HepG2 (cell line): ENCODE results near the gene TMCC1. TPM values are rescaled to one million over a fixed set of nuclear protein-coding genes. Genes with fewer than 3 reads are reported as not detected.

ENCODE experiments used
- ATF3 ChIP-seq: sonication (generic); formaldehyde crosslinking; IDR thresholded peaks from 2 replicates; pipeline ENCODE4 v1.4.0; 2020; ENCODE audit warnings: missing genetic modification reagents
- ATM ChIP-seq: fragments of 450-650 bp; IDR thresholded peaks from 2 replicates; pipeline ENCODE4 v1.7.1; 2017; ENCODE audit warnings: mild to moderate bottlenecking, borderline replicate concordance
- CBFB ChIP-seq: sonication (generic); formaldehyde crosslinking; IDR thresholded peaks from 2 replicates; pipeline ENCODE4 v1.4.0; 2020; ENCODE audit warnings: missing genetic modification reagents
- ELF3 ChIP-seq: IDR thresholded peaks from 2 replicates; pipeline ENCODE4 v1.6.1; 2016; ENCODE audit warnings: missing genetic modification reagents, missing compliant biosample characterization
- FOXA1 ChIP-seq, 2 experiments: fragments of 450-650 bp in 1 of 2; sonication (generic) in 1 of 2; formaldehyde crosslinking in 1 of 2; IDR thresholded peaks; 2 replicates each; pipeline versions ENCODE4 v1.4.0 to v1.6.1; 2016 to 2020; ENCODE audit warnings: missing genetic modification reagents in 1 of 2
- HDAC2 ChIP-seq: sonication (generic); formaldehyde crosslinking; IDR thresholded peaks from 2 replicates; pipeline ENCODE4 v1.4.0; 2020; ENCODE audit warnings: missing genetic modification reagents
- MATR3 ChIP-seq: sonication (generic); formaldehyde crosslinking; IDR thresholded peaks from 2 replicates; pipeline ENCODE4 v1.4.0; 2020; ENCODE audit warnings: missing genetic modification reagents
- NFE2L1 ChIP-seq: sonication (generic); formaldehyde crosslinking; IDR thresholded peaks from 2 replicates; pipeline ENCODE4 v1.4.0; 2020; ENCODE audit warnings: missing genetic modification reagents, mild to moderate bottlenecking, borderline replicate concordance
- PAX8 ChIP-seq: sonication (generic); formaldehyde crosslinking; IDR thresholded peaks from 2 replicates; pipeline ENCODE4 v1.8.0; 2022; ENCODE audit warnings: mild to moderate bottlenecking, missing genetic modification reagents, borderline replicate concordance
- RELA ChIP-seq: sonication (generic); formaldehyde crosslinking; IDR thresholded peaks from 2 replicates; pipeline ENCODE4 v1.4.0; 2020; ENCODE audit warnings: missing genetic modification reagents
- REPIN1 ChIP-seq: sonication (generic); formaldehyde crosslinking; IDR thresholded peaks from 2 replicates; pipeline ENCODE4 v1.8.0; 2022; ENCODE audit warnings: missing genetic modification reagents, low read depth, mild to moderate bottlenecking, borderline replicate concordance
- SRSF1 ChIP-seq: fragments of 200-400 bp; formaldehyde crosslinking; optimal IDR thresholded peaks from 2 replicates; pipeline ENCODE3; 2017; ENCODE audit warnings: mild to moderate bottlenecking, low read depth, low read length, moderate library complexity
- ZKSCAN1 ChIP-seq: fragments of 150-350 bp; IDR thresholded peaks from 2 replicates; pipeline ENCODE4 v1.6.1; 2014; ENCODE audit warnings: low read length
- ZNF484 ChIP-seq: sonication (generic); formaldehyde crosslinking; IDR thresholded peaks from 2 replicates; pipeline ENCODE4 v1.5.1; 2020; ENCODE audit warnings: mild to moderate bottlenecking, low read depth, missing genetic modification reagents, borderline replicate concordance
- ZNF512B ChIP-seq: sonication (generic); formaldehyde crosslinking; IDR thresholded peaks from 2 replicates; pipeline ENCODE4 v1.5.1; 2020; ENCODE audit warnings: missing genetic modification reagents, mild to moderate bottlenecking, borderline replicate concordance
- ZNF546 ChIP-seq: sonication (generic); formaldehyde crosslinking; conservative IDR thresholded peaks from 2 replicates; pipeline ENCODE4 v1.8.1; 2023; ENCODE audit warnings: mild to moderate bottlenecking, missing genetic modification reagents
- ZNF891 ChIP-seq: sonication (generic); formaldehyde crosslinking; IDR thresholded peaks from 2 replicates; pipeline ENCODE4 v1.5.0; 2020; ENCODE audit warnings: mild to moderate bottlenecking, missing genetic modification reagents
- ZSCAN31 ChIP-seq: sonication (generic); formaldehyde crosslinking; IDR thresholded peaks from 2 replicates; pipeline ENCODE4 v1.5.0; 2020; ENCODE audit warnings: low read depth, mild to moderate bottlenecking, missing genetic modification reagents
- polyA plus RNA-seq, 8 experiments: library from polyadenylated mRNA; depleted of rRNA in 3 of 8; stranded (reverse) in 7 of 8; unstranded in 1 of 8; fragments of >200 nt; fragmentation: Illumina TruSeq in 4 of 8; extraction: Trizol in 4 of 8; gene quantifications; 2 replicates each; pipeline versions ENCODE4 v1.2.1 to v1.2.3, GENCODE V29; 2011 to 2016; ENCODE audit warnings: low read depth in 4 of 8, missing spikeins in 1 of 8, mixed read lengths in 1 of 8; ENCODE audit not compliant: insufficient read depth in 1 of 8
- total RNA-seq, 5 experiments: library from RNA; depleted of rRNA; stranded (reverse); fragments of >200 nt; fragmentation: Illumina TruSeq; extraction: Trizol; gene quantifications; 2 replicates each; pipeline ENCODE4 v1.2.3, GENCODE V29; 2016; ENCODE audit warnings: low read depth in 1 of 5
- TF ChIP-seq, protein P1 (sequence below): sonication (generic); IDR thresholded peaks from 2 replicates; pipeline ENCODE4 v1.6.1; 2016; ENCODE audit warnings: low read depth, borderline replicate concordance
- TF ChIP-seq, protein P2 (sequence below): sonication (generic); formaldehyde crosslinking; IDR thresholded peaks from 2 replicates; pipeline ENCODE4 v1.4.0; 2020; ENCODE audit warnings: missing genetic modification reagents

Gene TMCC1
- total and polyA plus RNA-seq, 2 of the 13 experiments (the other 11 are each of a cell fraction or from before 2014, with no cell fraction given), result 12.1 to 264 TPM

DNA sequence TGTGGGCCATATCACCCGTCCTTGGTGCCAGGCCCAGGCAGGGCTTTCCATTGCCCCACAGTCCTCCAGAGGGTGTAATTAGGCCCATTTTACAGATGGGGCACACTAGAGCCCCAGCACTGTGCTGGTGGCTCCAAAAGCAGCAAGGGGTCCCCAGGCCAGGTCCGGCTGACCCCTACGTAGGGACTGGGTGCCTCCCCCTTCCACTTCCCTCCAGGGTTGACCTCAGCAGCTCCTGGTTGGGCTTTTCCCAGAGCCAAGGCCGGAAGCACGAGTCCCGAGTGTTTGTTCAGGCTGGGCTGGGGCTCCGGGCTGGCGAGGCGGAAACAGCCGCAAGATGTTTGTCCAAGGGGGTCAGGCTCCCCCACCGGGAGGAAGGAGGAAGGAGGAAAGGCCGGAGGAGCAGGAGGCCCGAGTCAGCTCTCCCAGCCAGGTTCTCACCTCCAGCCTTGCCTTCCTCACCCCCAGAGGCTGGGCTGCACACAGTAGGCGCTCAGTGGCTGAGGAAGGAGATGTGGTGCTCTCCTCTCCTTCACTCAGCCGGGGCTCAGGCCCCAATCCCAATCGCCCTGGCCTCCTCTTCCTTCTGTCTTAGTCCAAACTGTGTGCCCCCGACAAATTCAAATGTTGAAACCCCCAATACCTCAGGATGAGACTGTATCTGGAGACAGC is 269.9 kb downstream of the TMCC1 start (continued):
- TF ChIP-seq, protein P1, sequence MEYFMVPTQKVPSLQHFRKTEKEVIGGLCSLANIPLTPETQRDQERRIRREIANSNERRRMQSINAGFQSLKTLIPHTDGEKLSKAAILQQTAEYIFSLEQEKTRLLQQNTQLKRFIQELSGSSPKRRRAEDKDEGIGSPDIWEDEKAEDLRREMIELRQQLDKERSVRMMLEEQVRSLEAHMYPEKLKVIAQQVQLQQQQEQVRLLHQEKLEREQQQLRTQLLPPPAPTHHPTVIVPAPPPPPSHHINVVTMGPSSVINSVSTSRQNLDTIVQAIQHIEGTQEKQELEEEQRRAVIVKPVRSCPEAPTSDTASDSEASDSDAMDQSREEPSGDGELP, result peak; percentile 47; the same call in 1 of the 2 replicates
- no peak for TF ChIP-seq ATF3 (CRISPR knock-in tag)
- TF ChIP-seq NFE2L1 (CRISPR knock-in tag), result no peak
- TF ChIP-seq ZSCAN31 (CRISPR knock-in tag), result no peak
- TF ChIP-seq, protein P2, sequence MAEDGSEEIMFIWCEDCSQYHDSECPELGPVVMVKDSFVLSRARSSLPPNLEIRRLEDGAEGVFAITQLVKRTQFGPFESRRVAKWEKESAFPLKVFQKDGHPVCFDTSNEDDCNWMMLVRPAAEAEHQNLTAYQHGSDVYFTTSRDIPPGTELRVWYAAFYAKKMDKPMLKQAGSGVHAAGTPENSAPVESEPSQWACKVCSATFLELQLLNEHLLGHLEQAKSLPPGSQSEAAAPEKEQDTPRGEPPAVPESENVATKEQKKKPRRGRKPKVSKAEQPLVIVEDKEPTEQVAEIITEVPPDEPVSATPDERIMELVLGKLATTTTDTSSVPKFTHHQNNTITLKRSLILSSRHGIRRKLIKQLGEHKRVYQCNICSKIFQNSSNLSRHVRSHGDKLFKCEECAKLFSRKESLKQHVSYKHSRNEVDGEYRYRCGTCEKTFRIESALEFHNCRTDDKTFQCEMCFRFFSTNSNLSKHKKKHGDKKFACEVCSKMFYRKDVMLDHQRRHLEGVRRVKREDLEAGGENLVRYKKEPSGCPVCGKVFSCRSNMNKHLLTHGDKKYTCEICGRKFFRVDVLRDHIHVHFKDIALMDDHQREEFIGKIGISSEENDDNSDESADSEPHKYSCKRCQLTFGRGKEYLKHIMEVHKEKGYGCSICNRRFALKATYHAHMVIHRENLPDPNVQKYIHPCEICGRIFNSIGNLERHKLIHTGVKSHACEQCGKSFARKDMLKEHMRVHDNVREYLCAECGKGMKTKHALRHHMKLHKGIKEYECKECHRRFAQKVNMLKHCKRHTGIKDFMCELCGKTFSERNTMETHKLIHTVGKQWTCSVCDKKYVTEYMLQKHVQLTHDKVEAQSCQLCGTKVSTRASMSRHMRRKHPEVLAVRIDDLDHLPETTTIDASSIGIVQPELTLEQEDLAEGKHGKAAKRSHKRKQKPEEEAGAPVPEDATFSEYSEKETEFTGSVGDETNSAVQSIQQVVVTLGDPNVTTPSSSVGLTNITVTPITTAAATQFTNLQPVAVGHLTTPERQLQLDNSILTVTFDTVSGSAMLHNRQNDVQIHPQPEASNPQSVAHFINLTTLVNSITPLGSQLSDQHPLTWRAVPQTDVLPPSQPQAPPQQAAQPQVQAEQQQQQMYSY (CRISPR knock-in tag), result no peak
- no peak for TF ChIP-seq SRSF1
- TF ChIP-seq ELF3 (CRISPR knock-in tag), result peak; percentile 92
- TF ChIP-seq ZNF891, result no peak
- no peak for TF ChIP-seq FOXA1 (IDR thresholded peaks at IDR 0.05)
- peak; percentile 60 for TF ChIP-seq FOXA1 (CRISPR knock-in tag; IDR thresholded peaks at IDR 0.05)
- no peak for TF ChIP-seq ZNF546 (CRISPR knock-in tag)
- TF ChIP-seq ZKSCAN1, result peak; percentile 87
- no peak for TF ChIP-seq ATM
- TF ChIP-seq REPIN1 (CRISPR knock-in tag), result no peak
- peak; percentile 44; the same call in 1 of the 2 replicates for TF ChIP-seq HDAC2
- no peak for TF ChIP-seq ZNF484 (CRISPR knock-in tag)
- no peak for TF ChIP-seq MATR3 (CRISPR knock-in tag)
- TF ChIP-seq PAX8 (CRISPR knock-in tag), result no peak
- no peak for TF ChIP-seq RELA (CRISPR knock-in tag)
- no peak for TF ChIP-seq ZNF512B
- TF ChIP-seq CBFB, result no peak
